Skeletal muscle cell (primary cell): ENCODE data around the gene CLEC1A.

ENCODE experiments used
- DNase-seq: peaks from one replicate; pipeline ENCODE4 v3.0.0-alpha.2; 2010; ENCODE audit warnings: low read depth
- H3K4me3 ChIP-seq: 2 replicates; pipeline ENCODE4 v1.5.1; 2011; ENCODE audit warnings: low read depth, mild to moderate bottlenecking, control low read depth, low read length, moderate library complexity

CLEC1A gene

DNA sequence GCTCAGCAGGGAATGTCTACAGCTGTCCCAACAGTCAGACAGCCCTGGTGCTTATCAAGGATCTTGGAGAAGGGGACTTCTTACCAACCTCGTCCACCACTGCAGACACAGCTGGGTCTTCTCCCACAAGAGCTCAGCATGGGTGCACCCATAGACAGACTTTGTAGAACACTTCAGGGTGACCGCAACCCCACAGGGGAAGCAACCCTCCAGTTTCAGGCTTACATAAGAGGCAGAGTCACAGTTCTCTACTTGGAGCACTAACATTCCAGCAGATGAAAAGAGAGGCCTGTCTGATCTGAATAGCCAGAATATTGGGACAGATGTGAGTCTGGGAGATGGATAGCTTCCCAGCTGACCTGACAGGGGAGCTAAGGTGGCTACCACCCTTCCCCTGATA, 3.5 kb upstream of the CLEC1A start:
- DNase-seq, result no peak
- H3K4me3 ChIP-seq, result no peak overlapping the region

- DNase-seq, result no peak
- H3K4me3 ChIP-seq, result no peak overlapping the region
These were observed 2.9 kb upstream of the CLEC1A start for GRCh38 chr12:10101648-10102220.

DNA sequence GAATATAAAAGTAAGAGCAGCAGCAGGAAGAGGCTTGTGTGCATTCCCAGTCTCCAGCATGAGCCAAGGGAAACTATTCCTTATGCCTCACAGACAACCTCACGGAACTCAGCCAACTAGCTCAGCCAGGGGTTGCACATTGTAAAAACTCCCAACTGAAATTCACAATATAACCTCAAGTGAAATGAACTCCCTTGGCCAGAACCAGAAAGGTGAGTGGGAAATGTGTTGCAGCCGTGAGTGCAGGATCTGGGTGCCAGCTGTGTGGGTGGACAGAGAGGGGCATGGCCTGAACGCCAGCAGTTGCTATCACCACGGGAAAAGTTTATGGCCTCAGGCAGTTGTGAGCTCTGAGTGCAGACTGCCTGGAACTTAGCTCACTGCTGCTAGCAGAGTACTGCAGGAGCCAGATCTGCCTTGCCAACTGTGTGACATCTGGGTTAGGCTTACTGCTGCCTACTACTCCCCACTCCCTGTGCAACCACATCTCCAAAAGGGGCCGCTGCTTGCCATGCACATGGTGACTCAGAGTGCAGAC, 2.3 kb upstream of the CLEC1A start:
- H3K4me3 ChIP-seq, result no peak overlapping the region
- DNase-seq, result no peak

- no peak overlapping the region for H3K4me3 ChIP-seq
- no peak for DNase-seq
These were observed 1.3 kb downstream of the CLEC1A start for GRCh38 chr12:10097521-10097920.

DNA sequence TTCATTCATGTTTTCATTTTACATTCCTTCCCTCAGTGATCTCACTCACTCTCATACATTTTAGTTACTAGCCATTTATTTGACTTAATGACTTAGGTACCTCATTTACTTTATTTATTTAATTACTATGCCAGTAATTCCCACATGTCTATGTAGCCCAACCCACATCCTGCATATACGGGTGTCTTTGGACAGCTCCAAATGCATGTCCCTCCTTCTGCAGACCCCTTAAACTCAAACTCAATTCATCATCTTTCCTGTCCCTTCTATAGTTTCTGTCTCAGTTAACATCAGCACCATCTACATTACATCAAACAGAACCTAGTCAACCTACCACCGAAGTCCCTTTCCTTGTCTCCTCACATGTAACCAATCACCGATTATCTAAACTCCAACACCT, 2.8 kb downstream of the CLEC1A start:
- DNase-seq, result no peak
- no peak overlapping the region for H3K4me3 ChIP-seq

- H3K4me3 ChIP-seq, result no peak overlapping the region
- DNase-seq, result no peak
These were observed 4.0 kb downstream of the CLEC1A start for GRCh38 chr12:10094646-10095395.

GRCh38 chr12:10088955-10089900, 9.6 kb downstream of the CLEC1A start:
- no peak for DNase-seq
- no peak overlapping the region for H3K4me3 ChIP-seq

DNA sequence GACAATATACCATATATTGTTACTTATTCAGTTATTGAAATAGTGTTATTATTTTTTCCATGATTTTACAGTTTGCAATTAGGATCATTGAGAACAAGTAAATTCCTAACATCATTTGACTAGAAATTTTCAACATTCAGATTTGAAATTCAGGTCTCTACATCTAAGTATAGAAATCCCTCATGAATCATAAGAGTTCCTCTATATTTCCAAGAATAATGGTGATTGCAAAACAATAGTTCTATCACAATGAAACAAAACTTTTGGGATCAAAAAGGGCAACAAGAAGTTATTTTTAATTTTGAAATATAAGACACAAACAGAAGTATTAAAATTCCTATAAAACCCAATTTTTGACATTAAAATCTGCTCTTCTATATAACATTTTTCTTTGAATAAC, 10.8 kb downstream of the CLEC1A start:
- H3K4me3 ChIP-seq, result no peak overlapping the region
- DNase-seq, result no peak

DNA sequence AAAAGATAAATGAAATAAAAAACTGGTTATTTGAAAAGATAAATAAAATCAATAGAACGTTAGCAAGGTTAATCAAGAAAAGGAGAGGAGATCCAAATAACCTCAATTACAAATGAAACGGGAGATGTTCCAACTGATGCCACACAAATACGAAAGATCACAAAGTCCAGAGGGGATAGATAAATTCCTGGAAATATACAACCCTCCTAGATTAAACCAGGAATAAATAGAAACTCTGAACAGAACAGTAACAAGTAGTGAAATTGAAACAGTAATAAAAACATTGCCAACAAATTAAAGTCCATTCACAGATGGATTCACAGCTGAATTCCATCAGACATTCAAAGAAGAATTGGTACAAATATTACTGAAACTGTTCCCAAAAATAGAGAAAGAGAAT, 12.4 kb downstream of the CLEC1A start:
- H3K4me3 ChIP-seq, result no peak overlapping the region
- DNase-seq, result no peak

- H3K4me3 ChIP-seq, result no peak overlapping the region
- DNase-seq, result no peak
These were observed 14.1 kb downstream of the CLEC1A start for GRCh38 chr12:10084733-10085132.

DNA sequence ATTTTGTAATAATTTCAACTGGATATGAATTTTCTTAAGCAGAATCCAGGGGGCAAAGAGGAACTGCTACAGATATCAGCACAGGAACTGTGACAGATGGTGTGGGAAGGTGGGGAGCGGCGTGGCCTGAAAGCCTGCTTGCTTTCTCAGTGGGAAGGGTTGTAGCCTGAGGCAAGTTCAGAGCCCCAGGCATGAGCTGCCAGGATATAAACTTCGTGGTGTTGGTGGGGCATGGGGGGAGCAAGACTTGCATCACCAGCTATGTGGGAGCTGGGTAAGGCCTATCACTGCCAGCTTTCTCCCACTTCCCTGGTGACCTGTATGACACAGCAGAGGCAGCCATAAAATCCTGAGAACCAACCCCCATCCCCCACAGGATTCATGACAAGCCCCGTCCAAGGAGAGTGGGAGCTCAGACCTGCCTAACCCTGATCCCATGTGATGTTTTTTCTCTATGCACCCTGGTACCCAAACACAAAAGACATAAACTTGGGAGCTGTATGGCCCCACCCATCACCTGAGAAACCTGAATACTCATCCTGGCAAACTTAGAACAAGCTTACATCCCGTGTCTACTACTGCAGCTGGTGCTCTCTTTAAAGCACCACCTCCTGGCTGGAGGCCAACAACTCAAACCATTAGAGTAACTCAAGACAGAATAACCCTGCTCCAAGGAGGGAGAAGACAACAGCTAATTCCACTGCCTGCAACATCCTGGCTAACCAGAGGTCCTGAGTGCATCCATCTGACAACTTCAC, 16.5 kb downstream of the CLEC1A start:
- H3K4me3 ChIP-seq, result no peak overlapping the region
- DNase-seq, result no peak

DNA sequence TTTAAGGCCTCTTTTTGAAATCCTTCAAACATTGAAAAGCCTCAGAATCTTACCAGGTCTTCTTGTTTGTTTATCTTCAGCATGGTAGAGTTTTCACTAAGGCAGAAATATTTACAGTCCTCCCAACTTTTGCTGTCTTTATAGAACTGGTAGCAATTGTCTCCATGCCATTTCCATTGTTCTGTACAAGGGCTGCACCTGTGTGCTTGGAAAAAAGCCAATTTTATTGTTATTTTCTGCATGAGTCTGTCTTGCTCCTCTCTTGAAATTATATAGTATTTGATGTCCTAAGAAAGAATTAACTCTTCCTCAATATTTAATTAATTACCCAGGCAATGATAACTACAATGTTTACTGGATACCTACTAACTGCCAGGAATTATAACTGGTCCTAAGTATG, 23.3 kb downstream of the CLEC1A start:
- DNase-seq, result no peak
- no peak overlapping the region for H3K4me3 ChIP-seq

DNA sequence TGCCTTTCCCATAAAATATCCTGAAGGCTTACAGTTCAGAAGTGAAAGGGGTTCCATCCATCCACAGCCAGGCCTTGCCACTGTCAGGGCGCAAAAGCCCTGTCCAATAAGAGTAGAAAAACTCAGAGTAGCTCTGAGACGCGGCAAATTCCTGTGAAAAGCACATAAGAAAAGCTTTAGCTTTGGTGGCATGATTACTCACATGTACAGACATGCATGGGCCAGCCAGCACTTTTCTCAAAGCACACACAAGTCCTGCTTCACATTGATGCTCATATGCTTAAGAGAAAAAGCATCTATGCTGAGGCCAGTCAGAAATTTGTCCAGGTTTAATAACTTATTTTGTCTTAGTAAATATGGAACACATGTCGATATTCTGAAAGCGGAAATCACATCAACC, 25.5 kb downstream of the CLEC1A start:
- no peak for DNase-seq
- H3K4me3 ChIP-seq, result no peak overlapping the region

GRCh38 chr12:10072131-10072530, 26.7 kb downstream of the CLEC1A start:
- no peak for DNase-seq
- H3K4me3 ChIP-seq, result no peak overlapping the region

- DNase-seq, result no peak
- no peak overlapping the region for H3K4me3 ChIP-seq
These were observed 28.4 kb downstream of the CLEC1A start for GRCh38 chr12:10070380-10070779.

GRCh38 chr12:10069976-10070375, 28.8 kb downstream of the CLEC1A start:
- DNase-seq, result no peak
- H3K4me3 ChIP-seq, result no peak overlapping the region

GRCh38 chr12:10069099-10069498, 29.7 kb downstream of the CLEC1A start:
- DNase-seq, result peak; percentile 4
- H3K4me3 ChIP-seq, result no peak overlapping the region

- DNase-seq, result no peak
- no peak overlapping the region for H3K4me3 ChIP-seq
These were observed 30.1 kb downstream of the CLEC1A start for GRCh38 chr12:10068644-10069043.

DNA sequence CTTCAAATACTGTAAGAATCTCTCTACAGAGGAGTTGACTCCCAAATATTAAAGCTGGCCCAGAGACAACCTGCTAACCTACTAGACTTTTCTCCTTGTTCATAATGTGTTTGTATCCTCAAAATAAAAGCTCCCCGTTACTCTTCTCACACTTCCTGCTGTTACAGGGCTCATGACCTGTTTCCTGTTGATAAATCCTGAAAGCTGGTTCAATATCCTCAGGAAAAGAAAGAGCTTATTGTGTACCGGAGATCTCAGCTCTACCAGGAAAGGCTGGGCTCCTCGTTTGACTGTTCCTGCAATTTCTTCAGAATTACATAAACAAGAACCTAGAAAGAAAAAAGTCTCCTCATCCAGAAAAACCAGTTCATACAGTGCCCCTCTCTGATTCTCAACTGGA, 30.8 kb downstream of the CLEC1A start:
- H3K4me3 ChIP-seq, result no peak overlapping the region

More for the DNA sequence above, 30.8 kb downstream of the CLEC1A start:
- no peak for DNase-seq
